Activated CD8-positive, alpha-beta memory T cell treated with anti-CD3 and anti-CD28 coated beads for 36 hours (primary cell): ENCODE data around the gene GFOD1. TPM values are rescaled to one million over a fixed set of nuclear protein-coding genes. Genes with fewer than 3 reads are reported as not detected.

Source experiments
- CTCF ChIA-PET: fragments of 350-600 bp; sonication (Branson Sonifier 250); formaldehyde crosslinking; loops from one replicate; lab custom pipeline; 2021; ENCODE audit warnings: antibody characterized with exemption; lab: Charles Lee
- POLR2A ChIA-PET: fragments of 350-600 bp; sonication (Branson Sonifier 250); formaldehyde crosslinking; loops from one replicate; lab custom pipeline; 2021; ENCODE audit warnings: antibody characterized with exemption; lab: Charles Lee
- total RNA-seq, 2 experiments: library from RNA; stranded (reverse); gene quantifications; one replicate each; pipeline ENCODE4 v1.2.3, GENCODE V29; 2021

The GFOD1 gene
- total RNA-seq, 2 experiments from 2014 or later = 11.5 to 12.7 TPM

- ChIA-PET CTCF (no interaction called here), POLR2A (no interaction called here)
These were observed 4.1 kb upstream of the GFOD1 start for GRCh38 chr6:13491538-13491937.

- ChIA-PET CTCF (no interaction called here), POLR2A (no interaction called here)
These were observed 3.0 kb upstream of the GFOD1 start for GRCh38 chr6:13490402-13490801.

GRCh38 chr6:13488896-13489237 lies 1.5 kb upstream of the GFOD1 start:
- ChIA-PET POLR2A (no interaction called here), CTCF (interaction anchor here (0.7 to 1.3 kb wide), 2 partner anchors 59 to 132 kb away, joined by 3 read pairs; no protein-coding TSS in a partner anchor)

- ChIA-PET CTCF (interaction anchor here (0.7 to 1.3 kb wide), 2 partner anchors 59 to 131 kb away, joined by 3 read pairs; no protein-coding TSS in a partner anchor), POLR2A (no interaction called here)
These were observed 855 bp upstream of the GFOD1 start for GRCh38 chr6:13488015-13488895.

GRCh38 chr6:13486679-13487121 lies 700 bp downstream of the GFOD1 start:
- ChIA-PET CTCF (interaction anchor here (0.9 to 1.7 kb wide), 4 partner anchors 32 to 308 kb away, joined by 3 to 7 read pairs (median 4); partner anchors contain the start of gene SIRT5), POLR2A (interaction anchor here (0.6 to 2.2 kb wide), 9 partner anchors 32 to 225 kb away, joined by 3 to 10 read pairs (median 6); partner anchors contain the start of genes NOL7, RANBP9, SIRT5 and TBC1D7)

GRCh38 chr6:13485923-13486562 lies 1.4 kb downstream of the GFOD1 start:
- CTCF ChIA-PET = interaction anchor here (0.9 to 1.7 kb wide), 4 partner anchors 32 to 89 kb away, joined by 3 to 7 read pairs (median 5); partner anchors contain the start of gene SIRT5
- POLR2A ChIA-PET = interaction anchor here (0.6 to 2.2 kb wide), 7 partner anchors 32 to 157 kb away, joined by 5 to 10 read pairs (median 8); partner anchors contain the start of genes NOL7, SIRT5 and TBC1D7

GRCh38 chr6:13485303-13485702 lies 2.1 kb downstream of the GFOD1 start:
- ChIA-PET CTCF (interaction anchor here (1.5 kb wide), 2 partner anchors 66 to 89 kb away, joined by 4 read pairs; partner anchors contain the start of gene SIRT5), POLR2A (interaction anchor here (2.2 kb wide), 2 partner anchors 31 to 156 kb away, joined by 9 to 10 read pairs; partner anchors contain the start of gene TBC1D7)

GRCh38 chr6:13484827-13485226 lies 2.6 kb downstream of the GFOD1 start:
- ChIA-PET CTCF (interaction anchor here (1.5 kb wide), 2 partner anchors 65 to 90 kb away, joined by 4 read pairs; partner anchors contain the start of gene SIRT5), POLR2A (interaction anchor here (0.8 kb wide), 1 partner anchor 49 kb away, joined by 3 read pairs; no protein-coding TSS in a partner anchor)

GRCh38 chr6:13484138-13484708 lies 3.2 kb downstream of the GFOD1 start:
- POLR2A ChIA-PET = interaction anchor here (0.5 to 0.8 kb wide), 2 partner anchors 49 to 52 kb away, joined by 3 read pairs; no protein-coding TSS in a partner anchor

GRCh38 chr6:13480631-13481501 lies 6.5 kb downstream of the GFOD1 start:
- ChIA-PET CTCF (interaction anchor here (0.6 kb wide), 1 partner anchor 26 kb away, joined by 4 read pairs; no protein-coding TSS in a partner anchor), POLR2A (no interaction called here)

More at GRCh38 chr6:13484138-13484708, 3.2 kb downstream of the GFOD1 start:
- CTCF ChIA-PET = interaction anchor here (1.5 kb wide), 1 partner anchor 90 kb away, joined by 4 read pairs; the partner anchor contains the start of gene SIRT5

- ChIA-PET POLR2A (no interaction called here), CTCF (no interaction called here)
These were observed 7.4 kb downstream of the GFOD1 start for GRCh38 chr6:13479971-13480434.

- ChIA-PET CTCF (interaction anchor here (0.7 kb wide), 1 partner anchor 24 kb away, joined by 3 read pairs; no protein-coding TSS in a partner anchor), POLR2A (no interaction called here)
These were observed 8.1 kb downstream of the GFOD1 start for GRCh38 chr6:13479206-13479800.

- ChIA-PET CTCF (no interaction called here), POLR2A (interaction anchor here (0.6 kb wide), 1 partner anchor 9 kb away, joined by 4 read pairs; no protein-coding TSS in a partner anchor)
These were observed 8.9 kb downstream of the GFOD1 start for GRCh38 chr6:13478525-13478966.

GRCh38 chr6:13474787-13475186 lies 12.6 kb downstream of the GFOD1 start:
- ChIA-PET CTCF (interaction anchor here (0.6 kb wide), 1 partner anchor 8 kb away, joined by 3 read pairs; no protein-coding TSS in a partner anchor), POLR2A (no interaction called here)

GRCh38 chr6:13474360-13474759 lies 13.0 kb downstream of the GFOD1 start:
- ChIA-PET CTCF (no interaction called here), POLR2A (no interaction called here)

GRCh38 chr6:13473768-13474165 lies 13.6 kb downstream of the GFOD1 start:
- POLR2A ChIA-PET = no interaction called here
- CTCF ChIA-PET = no interaction called here
